AG10803 (cell line): ENCODE data around the gene PDCD2L.

Experiments
- DNase-seq: peaks from one replicate; pipeline ENCODE4 v3.0.0; 2010; ENCODE audit warnings: low read depth
- H3K4me3 ChIP-seq: 2 replicates; pipeline ENCODE4 v1.5.1; 2011; ENCODE audit warnings: mild to moderate bottlenecking, low read length, control low read depth
- CTCF ChIP-seq: conservative IDR thresholded peaks from 2 replicates; pipeline ENCODE4 v1.5.1; 2011; ENCODE audit warnings: mild to moderate bottlenecking, low read length, control low read depth, inconsistent platforms

Gene PDCD2L

DNA sequence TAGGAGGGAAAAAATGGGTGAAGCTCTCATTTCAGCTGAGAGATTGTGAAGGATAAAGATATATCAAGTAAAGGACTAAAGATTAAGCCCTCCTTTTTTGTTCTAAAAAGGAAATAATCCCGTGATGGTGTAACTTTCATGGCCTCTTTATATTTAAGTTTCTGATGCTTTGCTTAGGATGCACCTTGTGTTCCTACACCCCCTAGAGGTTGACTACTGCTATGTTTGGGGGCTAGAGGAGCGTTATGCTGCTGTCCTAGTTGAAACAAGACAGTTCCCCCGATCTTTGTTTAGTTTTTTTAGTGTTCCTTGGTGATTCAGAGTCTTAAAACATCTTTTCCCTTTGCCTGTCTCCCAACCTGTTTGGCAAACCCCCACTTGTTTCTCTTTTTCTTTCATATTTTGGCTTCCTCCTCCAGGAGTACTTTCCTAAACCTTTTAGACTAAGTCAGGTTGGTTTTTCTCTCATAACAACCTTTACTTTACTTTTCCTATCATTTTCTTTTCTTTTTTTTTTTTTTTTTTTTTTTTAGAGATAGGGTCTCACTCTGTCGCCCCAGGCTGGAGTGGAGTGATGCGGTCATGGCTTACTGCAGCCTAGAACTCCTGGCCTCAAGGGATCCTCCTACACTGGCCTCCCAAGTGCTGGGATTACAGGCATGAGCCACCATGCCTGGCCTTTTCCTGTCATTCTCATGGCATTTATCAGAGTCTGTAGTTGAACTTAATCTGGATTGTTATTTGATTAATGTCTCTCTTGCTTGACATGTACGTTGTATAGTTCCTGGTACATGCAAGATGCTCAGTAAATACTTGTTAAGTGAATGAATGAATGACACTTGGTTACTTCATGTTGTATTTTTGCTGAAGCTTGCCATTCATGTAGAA lies 26.8 kb downstream of the PDCD2L start:
- peak; percentile 53 for DNase-seq
- no peak overlapping the region for H3K4me3 ChIP-seq

GRCh38 chr19:34431681-34432402 lies 27.6 kb downstream of the PDCD2L start:
- DNase-seq = no peak
- no peak overlapping the region for H3K4me3 ChIP-seq
- no peak for TF ChIP-seq CTCF

More for the DNA sequence above, 26.8 kb downstream of the PDCD2L start:
- peak; percentile 81 for TF ChIP-seq CTCF

DNA sequence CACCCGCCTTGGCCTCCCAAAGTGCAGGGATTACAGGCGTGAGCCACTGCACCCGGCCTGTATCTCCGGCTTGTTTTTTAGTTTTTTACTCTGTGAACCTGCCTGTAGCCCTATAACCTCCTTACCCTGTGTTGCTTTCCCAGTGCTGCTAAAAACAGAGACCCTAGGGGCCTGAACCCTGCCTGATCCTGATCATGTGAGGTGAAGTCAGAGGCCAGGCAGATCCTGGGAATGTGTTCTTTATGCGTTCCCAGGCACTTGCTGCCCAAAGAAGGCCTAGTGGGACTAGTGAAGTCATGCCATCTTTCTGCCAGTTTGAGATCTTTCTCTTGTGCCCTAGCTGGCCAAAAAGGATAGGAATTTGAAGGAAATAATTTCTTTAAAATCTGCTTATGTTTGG lies 28.6 kb downstream of the PDCD2L start:
- no peak for TF ChIP-seq CTCF
- H3K4me3 ChIP-seq = no peak overlapping the region
- DNase-seq = peak; percentile 20

DNA sequence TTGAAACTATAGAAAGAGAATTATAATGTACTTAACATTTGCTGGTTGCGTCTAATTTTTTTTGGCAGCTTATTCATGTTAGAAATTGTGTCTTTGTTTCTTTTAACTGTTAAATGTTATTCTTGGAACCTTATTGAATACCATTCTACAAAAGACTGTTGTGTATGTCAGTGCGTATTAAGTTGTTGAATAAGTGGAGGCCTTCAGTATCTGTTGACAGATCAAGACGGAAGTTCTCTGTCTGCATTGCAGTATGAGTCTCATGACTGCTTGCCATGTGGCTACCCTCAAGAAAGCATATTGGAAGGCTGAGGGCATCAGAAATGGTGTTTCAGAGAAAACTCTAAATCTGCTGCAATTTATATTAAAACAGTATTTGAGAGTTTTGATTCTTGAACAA lies 32.5 kb downstream of the PDCD2L start:
- no peak for DNase-seq
- H3K4me3 ChIP-seq = no peak overlapping the region
- TF ChIP-seq CTCF = no peak

DNA sequence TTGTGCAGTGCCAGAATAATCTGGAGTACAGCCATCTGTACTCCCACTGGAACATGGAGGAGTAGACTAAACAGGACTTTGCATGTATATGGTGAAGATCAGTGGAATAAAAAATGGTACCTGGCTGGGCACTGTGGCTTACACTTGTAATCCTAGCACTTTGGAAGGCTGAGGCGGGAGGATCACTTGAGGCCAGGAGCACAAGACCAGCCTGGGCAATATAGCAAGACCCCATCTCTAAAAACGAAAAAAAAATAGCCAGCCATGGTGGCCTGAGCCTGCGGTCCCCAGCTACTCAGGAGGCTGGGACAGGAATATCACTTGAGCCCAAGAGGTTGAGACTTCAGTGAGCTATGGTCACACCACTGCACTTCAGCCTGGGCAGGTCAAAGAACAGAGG lies 44.0 kb downstream of the PDCD2L start:
- TF ChIP-seq CTCF = no peak
- no peak for DNase-seq
- H3K4me3 ChIP-seq = no peak overlapping the region

- no peak overlapping the region for H3K4me3 ChIP-seq
- no peak for TF ChIP-seq CTCF
- DNase-seq = peak; percentile 26
Observed at GRCh38 chr19:34452723-34453122, 48.5 kb downstream of the PDCD2L start.
